ENCODE results near the gene RNF121. TPM values are rescaled to one million over a fixed set of nuclear protein-coding genes. Genes with fewer than 3 reads are reported as not detected.

Gene RNF121
- total RNA-seq, 1 donor = 32.2 TPM

- H3K27ac ChIP-seq (ENCODE audit: low read depth, low read length) = peak overlapping the region; percentile 97
- no peaks in the 10 kb centered on the region for H3K36me3 ChIP-seq (ENCODE audit: insufficient read depth, low read length)
- no peaks in the 10 kb centered on the region for H3K27me3 ChIP-seq (ENCODE audit: insufficient read depth, low read length)
- H3K79me2 ChIP-seq (ENCODE audit: insufficient read depth, low read length) = peaks cover 74% of the 10 kb centered on the region
- peaks cover 45% of the 10 kb centered on the region for H3K4me1 ChIP-seq (ENCODE audit: insufficient read depth, low read length)
- peak overlapping the region; percentile 84 for H3K4me3 ChIP-seq (ENCODE audit: insufficient read depth, low read length)
- H2AFZ ChIP-seq (ENCODE audit: low read length) = peak overlapping the region; percentile 99
- no peaks in the 10 kb centered on the region for H3K9me3 ChIP-seq (ENCODE audit: low read depth, low read length)
- H4K20me1 ChIP-seq (ENCODE audit: insufficient read depth, low read length) = peaks cover 16% of the 10 kb centered on the region
- H3K4me2 ChIP-seq (ENCODE audit: insufficient read depth, low read length) = peak overlapping the region; percentile 97
- DNase-seq (ENCODE audit: insufficient read length, low spot score, missing footprints) = no peak
- TF ChIP-seq, protein P1, sequence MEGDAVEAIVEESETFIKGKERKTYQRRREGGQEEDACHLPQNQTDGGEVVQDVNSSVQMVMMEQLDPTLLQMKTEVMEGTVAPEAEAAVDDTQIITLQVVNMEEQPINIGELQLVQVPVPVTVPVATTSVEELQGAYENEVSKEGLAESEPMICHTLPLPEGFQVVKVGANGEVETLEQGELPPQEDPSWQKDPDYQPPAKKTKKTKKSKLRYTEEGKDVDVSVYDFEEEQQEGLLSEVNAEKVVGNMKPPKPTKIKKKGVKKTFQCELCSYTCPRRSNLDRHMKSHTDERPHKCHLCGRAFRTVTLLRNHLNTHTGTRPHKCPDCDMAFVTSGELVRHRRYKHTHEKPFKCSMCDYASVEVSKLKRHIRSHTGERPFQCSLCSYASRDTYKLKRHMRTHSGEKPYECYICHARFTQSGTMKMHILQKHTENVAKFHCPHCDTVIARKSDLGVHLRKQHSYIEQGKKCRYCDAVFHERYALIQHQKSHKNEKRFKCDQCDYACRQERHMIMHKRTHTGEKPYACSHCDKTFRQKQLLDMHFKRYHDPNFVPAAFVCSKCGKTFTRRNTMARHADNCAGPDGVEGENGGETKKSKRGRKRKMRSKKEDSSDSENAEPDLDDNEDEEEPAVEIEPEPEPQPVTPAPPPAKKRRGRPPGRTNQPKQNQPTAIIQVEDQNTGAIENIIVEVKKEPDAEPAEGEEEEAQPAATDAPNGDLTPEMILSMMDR (IDR thresholded peaks at IDR 0.05; ENCODE audit: extremely low read depth, low read depth, low read length) = no peak
Observed at GRCh38 chr11:72041364-72042063, 112.7 kb downstream of the RNF121 start.

GRCh38 chr11:72042064-72042745 lies 113.4 kb downstream of the RNF121 start:
- peak overlapping the region; percentile 99 for H2AFZ ChIP-seq (ENCODE audit: low read length)
- peak overlapping the region; percentile 97 for H3K27ac ChIP-seq (ENCODE audit: low read depth, low read length)
- DNase-seq (ENCODE audit: insufficient read length, low spot score, missing footprints) = no peak
- H3K27me3 ChIP-seq (ENCODE audit: insufficient read depth, low read length) = no peaks in the 10 kb centered on the region
- H3K36me3 ChIP-seq (ENCODE audit: insufficient read depth, low read length) = no peaks in the 10 kb centered on the region
- no peaks in the 10 kb centered on the region for H3K9me3 ChIP-seq (ENCODE audit: low read depth, low read length)
- H3K79me2 ChIP-seq (ENCODE audit: insufficient read depth, low read length) = peaks cover 73% of the 10 kb centered on the region
- H4K20me1 ChIP-seq (ENCODE audit: insufficient read depth, low read length) = peaks cover 11% of the 10 kb centered on the region
- peak overlapping the region; percentile 84 for H3K4me3 ChIP-seq (ENCODE audit: insufficient read depth, low read length)
- peaks cover 45% of the 10 kb centered on the region for H3K4me1 ChIP-seq (ENCODE audit: insufficient read depth, low read length)
- H3K4me2 ChIP-seq (ENCODE audit: insufficient read depth, low read length) = peak overlapping the region; percentile 97
- TF ChIP-seq, protein P1 (IDR thresholded peaks at IDR 0.05; ENCODE audit: extremely low read depth, low read depth, low read length) = no peak

GRCh38 chr11:72045849-72046248 lies 117.0 kb downstream of the RNF121 start:
- H3K79me2 ChIP-seq (ENCODE audit: insufficient read depth, low read length) = peaks cover 60% of the 10 kb centered on the region
- no peak overlapping the region for H3K4me2 ChIP-seq (ENCODE audit: insufficient read depth, low read length)

More at GRCh38 chr11:72045849-72046248, 117.0 kb downstream of the RNF121 start:
- TF ChIP-seq, protein P1 (IDR thresholded peaks at IDR 0.05; ENCODE audit: extremely low read depth, low read depth, low read length) = no peak
- no peak overlapping the region for H3K27ac ChIP-seq (ENCODE audit: low read depth, low read length)
- no peaks in the 10 kb centered on the region for H3K9me3 ChIP-seq (ENCODE audit: low read depth, low read length)
- peaks cover 17% of the 10 kb centered on the region for H3K4me1 ChIP-seq (ENCODE audit: insufficient read depth, low read length)
- no peaks in the 10 kb centered on the region for H3K27me3 ChIP-seq (ENCODE audit: insufficient read depth, low read length)
- no peaks in the 10 kb centered on the region for H3K36me3 ChIP-seq (ENCODE audit: insufficient read depth, low read length)
- H2AFZ ChIP-seq (ENCODE audit: low read length) = no peak overlapping the region
- H4K20me1 ChIP-seq (ENCODE audit: insufficient read depth, low read length) = no peaks in the 10 kb centered on the region
- H3K4me3 ChIP-seq (ENCODE audit: insufficient read depth, low read length) = no peak overlapping the region
- no peak for DNase-seq (ENCODE audit: insufficient read length, low spot score, missing footprints)

Other genes starting within 250 kb of the RNF121 start
- gene DEFB108B, start 95.8 kb upstream of the RNF121 start, total RNA-seq = not detected in 2 replicates
- not detected in 2 replicates for gene DEFB131B, start 50.6 kb upstream of the RNF121 start, total RNA-seq
- 8.8 and 9.4 TPM in 2 replicates for gene XNDC1N, start 452 bp upstream of the RNF121 start, total RNA-seq
- 4.0 and 4.4 TPM in 2 replicates for gene IL18BP, start 69.9 kb downstream of the RNF121 start, total RNA-seq
- 176 and 182 TPM in 2 replicates for gene NUMA1, start 151.5 kb downstream of the RNF121 start, total RNA-seq
- 5.1 and 6.2 TPM in 2 replicates for gene LRRC51, start 151.8 kb downstream of the RNF121 start, total RNA-seq
- 131 and 138 TPM in 2 replicates for gene LAMTOR1, start 174.3 kb downstream of the RNF121 start, total RNA-seq
- not detected in 2 replicates for gene TOMT, start 176.9 kb downstream of the RNF121 start, total RNA-seq
- gene ANAPC15, start 183.6 kb downstream of the RNF121 start, total RNA-seq = 21.7 and 23.0 TPM in 2 replicates
- gene FOLR3, start 206.7 kb downstream of the RNF121 start, total RNA-seq = 0.88 and 1.1 TPM in 2 replicates